GM18909 (cell line): ENCODE results near the gene TCEAL4.

ENCODE experiments used
- ATAC-seq: cut with Tn5 transposase; IDR thresholded peaks from one replicate; pipeline ENCODE4 v1.9.1; 2021; ENCODE audit warnings: mild to moderate bottlenecking; ENCODE audit not compliant: unreplicated experiment, poor library complexity

The TCEAL4 gene

GRCh38 chrX:103585411-103586313 is at the start of gene TCEAL4:
Gene TCEAL4 (plus strand): TSS chrX:103585515. CDS start chrX:103586676, 1,161 bp downstream.
- ATAC-seq = peak; percentile 87

- no peak for ATAC-seq
These were observed 49.2 kb upstream of the TCEAL4 start for GRCh38 chrX:103536071-103536470.

GRCh38 chrX:103536732-103537131 is 48.6 kb upstream of the TCEAL4 start:
- no peak for ATAC-seq

GRCh38 chrX:103537871-103538387 is 47.4 kb upstream of the TCEAL4 start:
- no peak for ATAC-seq

GRCh38 chrX:103538728-103539127 is 46.6 kb upstream of the TCEAL4 start:
- ATAC-seq = no peak

GRCh38 chrX:103539695-103540094 is 45.6 kb upstream of the TCEAL4 start:
- no peak for ATAC-seq

GRCh38 chrX:103540145-103540544 is 45.2 kb upstream of the TCEAL4 start:
- no peak for ATAC-seq

- no peak for ATAC-seq
These were observed 35.4 kb upstream of the TCEAL4 start for GRCh38 chrX:103549916-103550315.

- no peak for ATAC-seq
These were observed 34.8 kb upstream of the TCEAL4 start for GRCh38 chrX:103550415-103551051.

- ATAC-seq = no peak
These were observed 33.1 kb upstream of the TCEAL4 start for GRCh38 chrX:103552236-103552635.

- peak; percentile 96 for ATAC-seq
These were observed 30.5 kb upstream of the TCEAL4 start for GRCh38 chrX:103554687-103555424.

GRCh38 chrX:103556963-103557612 is 28.2 kb upstream of the TCEAL4 start:
- ATAC-seq = no peak

- no peak for ATAC-seq
These were observed 25.1 kb upstream of the TCEAL4 start for GRCh38 chrX:103560256-103560655.

GRCh38 chrX:103562801-103563200 is 22.5 kb upstream of the TCEAL4 start:
- no peak for ATAC-seq

GRCh38 chrX:103565197-103565596 is 20.1 kb upstream of the TCEAL4 start:
- ATAC-seq = no peak

GRCh38 chrX:103565752-103566151 is 19.6 kb upstream of the TCEAL4 start:
- ATAC-seq = no peak

GRCh38 chrX:103571121-103571520 is 14.2 kb upstream of the TCEAL4 start:
- no peak for ATAC-seq

- no peak for ATAC-seq
These were observed 13.6 kb upstream of the TCEAL4 start for GRCh38 chrX:103571726-103572125.

- ATAC-seq = no peak
These were observed 12.1 kb upstream of the TCEAL4 start for GRCh38 chrX:103573202-103573601.

- no peak for ATAC-seq
These were observed 719 bp upstream of the TCEAL4 start for GRCh38 chrX:103584596-103584995.
